Mesothelial cell of epicardium (in vitro differentiated cells): ENCODE results near the gene KCNJ2. TPM values are rescaled to one million over a fixed set of nuclear protein-coding genes. Genes with fewer than 3 reads are reported as not detected.

ENCODE experiments used
- DNase-seq, 2 experiments: peaks; one replicate each; pipeline ENCODE4 v3.0.0; 2021; ENCODE audit warnings: low spot score in 2 of 2; ENCODE audit not compliant: unreplicated experiment in 2 of 2
- H3K27ac Mint-ChIP-seq: 2 replicates; pipeline ENCODE4 v1.8.0; 2021; ENCODE audit warnings: mixed read lengths
- H3K27me3 Mint-ChIP-seq: 2 replicates; pipeline ENCODE4 v1.8.0; 2021; ENCODE audit warnings: low read depth, mixed read lengths
- H3K36me3 Mint-ChIP-seq: 2 replicates; pipeline ENCODE4 v1.8.0; 2021; ENCODE audit warnings: mixed read lengths
- H3K4me1 Mint-ChIP-seq: 2 replicates; pipeline ENCODE4 v1.8.0; 2021; ENCODE audit warnings: mixed read lengths
- H3K4me3 Mint-ChIP-seq: 2 replicates; pipeline ENCODE4 v1.8.0; 2021; ENCODE audit warnings: mild to moderate bottlenecking, moderate library complexity, mixed read lengths
- H3K9me3 Mint-ChIP-seq: 2 replicates; pipeline ENCODE4 v1.8.0; 2021; ENCODE audit warnings: mixed read lengths
- total RNA-seq: library from RNA; stranded (reverse); gene quantifications from 3 replicates; pipeline ENCODE4 v1.2.1, GENCODE V29; 2021
- TF ChIP-seq, protein P1 (sequence below): fragments of 200-600 bp; sonication (generic); IDR thresholded peaks from one replicate; pipeline ENCODE4 v1.5.0; 2021; ENCODE audit warnings: antibody characterized with exemption; ENCODE audit not compliant: unreplicated experiment

KCNJ2 gene
- total RNA-seq, 1 donor from 2014 or later: 28.4 TPM

DNA sequence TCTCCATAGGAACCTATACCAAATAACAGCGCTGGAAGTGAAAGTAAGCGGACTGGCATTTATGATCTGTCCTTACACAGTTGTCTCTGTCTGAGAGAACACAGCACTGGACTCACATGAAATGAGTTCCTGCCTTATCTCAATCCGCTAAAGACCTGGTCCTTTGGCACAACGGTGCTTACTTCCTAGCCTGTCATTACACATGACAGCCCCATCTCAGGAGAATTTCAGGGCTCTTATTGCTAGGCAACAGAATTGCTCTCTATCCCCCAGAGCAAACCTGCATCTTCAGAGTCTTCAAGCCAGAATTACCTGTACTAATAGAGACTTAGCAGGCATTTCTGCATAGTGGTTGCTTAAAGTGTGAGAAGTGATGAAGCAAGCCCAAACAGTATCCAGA is 4.3 kb downstream of the KCNJ2 start:
- Mint-ChIP-seq H3K27ac (peak overlapping the region; percentile 35), H3K36me3 (peaks cover 28% of the 10 kb centered on the region), H3K4me1 (peaks cover 51% of the 10 kb centered on the region), H3K27me3 (peaks cover 3% of the 10 kb centered on the region), H3K9me3 (no peaks in the 10 kb centered on the region), H3K4me3 (peak overlapping the region; percentile 88)
- DNase-seq: no peak
- TF ChIP-seq, protein P1, sequence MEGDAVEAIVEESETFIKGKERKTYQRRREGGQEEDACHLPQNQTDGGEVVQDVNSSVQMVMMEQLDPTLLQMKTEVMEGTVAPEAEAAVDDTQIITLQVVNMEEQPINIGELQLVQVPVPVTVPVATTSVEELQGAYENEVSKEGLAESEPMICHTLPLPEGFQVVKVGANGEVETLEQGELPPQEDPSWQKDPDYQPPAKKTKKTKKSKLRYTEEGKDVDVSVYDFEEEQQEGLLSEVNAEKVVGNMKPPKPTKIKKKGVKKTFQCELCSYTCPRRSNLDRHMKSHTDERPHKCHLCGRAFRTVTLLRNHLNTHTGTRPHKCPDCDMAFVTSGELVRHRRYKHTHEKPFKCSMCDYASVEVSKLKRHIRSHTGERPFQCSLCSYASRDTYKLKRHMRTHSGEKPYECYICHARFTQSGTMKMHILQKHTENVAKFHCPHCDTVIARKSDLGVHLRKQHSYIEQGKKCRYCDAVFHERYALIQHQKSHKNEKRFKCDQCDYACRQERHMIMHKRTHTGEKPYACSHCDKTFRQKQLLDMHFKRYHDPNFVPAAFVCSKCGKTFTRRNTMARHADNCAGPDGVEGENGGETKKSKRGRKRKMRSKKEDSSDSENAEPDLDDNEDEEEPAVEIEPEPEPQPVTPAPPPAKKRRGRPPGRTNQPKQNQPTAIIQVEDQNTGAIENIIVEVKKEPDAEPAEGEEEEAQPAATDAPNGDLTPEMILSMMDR: no peak

DNA sequence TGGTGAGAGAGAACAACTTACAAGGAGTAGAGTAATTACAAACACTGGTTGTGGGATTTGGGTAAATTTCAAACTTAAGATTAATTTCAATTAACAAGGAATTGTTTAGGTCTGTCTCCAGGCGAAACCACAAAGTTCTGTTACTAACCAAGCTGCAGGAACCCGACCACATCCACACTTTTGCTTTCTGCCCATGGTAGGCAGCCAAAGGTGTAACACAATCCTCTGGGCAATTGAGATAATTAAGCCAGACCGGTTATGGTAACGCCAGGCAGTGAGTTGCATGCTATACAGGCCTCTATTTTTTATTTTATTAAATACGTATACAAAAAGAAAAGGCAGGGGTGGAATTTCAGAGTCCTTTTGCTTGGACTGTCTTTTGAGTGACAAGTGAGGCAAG is 12.0 kb downstream of the KCNJ2 start:
- Mint-ChIP-seq H3K27ac (no peak overlapping the region), H3K4me3 (no peak overlapping the region), H3K4me1 (peaks cover 36% of the 10 kb centered on the region), H3K27me3 (no peaks in the 10 kb centered on the region), H3K9me3 (no peaks in the 10 kb centered on the region), H3K36me3 (peaks cover 12% of the 10 kb centered on the region)
- TF ChIP-seq, protein P1: no peak
- no peak for DNase-seq

DNA sequence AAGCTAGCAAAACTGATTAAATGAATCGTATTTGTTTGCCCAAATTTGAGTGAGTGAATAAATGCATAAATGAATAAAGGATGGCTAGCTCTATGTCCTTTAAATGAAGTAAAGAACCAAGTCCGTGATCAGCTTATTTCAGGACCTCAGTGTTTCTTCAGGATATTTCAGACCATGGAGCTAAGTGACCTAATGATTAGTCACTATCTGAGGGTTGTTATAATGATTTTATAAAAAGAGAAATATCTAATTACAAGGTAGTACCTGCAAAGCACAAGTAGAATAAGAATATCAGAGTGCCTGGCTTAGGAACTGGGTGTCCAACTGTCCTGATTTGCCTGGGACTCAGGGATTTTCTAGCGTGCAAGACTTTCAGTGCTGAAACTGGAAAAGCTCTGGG is 12.5 kb downstream of the KCNJ2 start:
- H3K27ac Mint-ChIP-seq: no peak overlapping the region
- H3K4me3 Mint-ChIP-seq: no peak overlapping the region
- H3K4me1 Mint-ChIP-seq: peaks cover 41% of the 10 kb centered on the region
- H3K9me3 Mint-ChIP-seq: no peaks in the 10 kb centered on the region
- no peak for DNase-seq
- H3K27me3 Mint-ChIP-seq: no peaks in the 10 kb centered on the region
- H3K36me3 Mint-ChIP-seq: peaks cover 7% of the 10 kb centered on the region
- TF ChIP-seq, protein P1: no peak

DNA sequence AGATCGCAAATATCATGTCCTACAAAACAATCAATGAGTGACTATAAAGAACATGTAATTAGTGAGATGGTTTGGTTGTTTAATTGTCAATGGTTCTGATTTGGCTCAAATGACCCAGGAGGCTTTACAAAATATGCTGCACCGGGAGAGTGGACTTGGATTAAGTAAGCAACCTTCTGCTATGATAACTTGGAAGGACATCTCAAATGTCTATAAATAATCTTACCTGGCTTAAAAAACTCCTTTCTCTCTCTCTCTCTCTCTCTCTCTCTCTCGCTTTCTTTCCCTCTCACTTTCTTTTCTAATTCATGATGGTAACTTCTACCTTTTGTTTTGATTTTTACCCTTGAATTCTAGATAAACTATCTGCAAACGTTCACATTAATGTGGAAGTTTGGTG is 14.2 kb downstream of the KCNJ2 start:
- H3K36me3 Mint-ChIP-seq: no peaks in the 10 kb centered on the region
- H3K9me3 Mint-ChIP-seq: no peaks in the 10 kb centered on the region
- H3K27ac Mint-ChIP-seq: peak overlapping the region; percentile 66
- H3K27me3 Mint-ChIP-seq: no peaks in the 10 kb centered on the region
- TF ChIP-seq, protein P1: no peak
- no peak overlapping the region for H3K4me3 Mint-ChIP-seq
- H3K4me1 Mint-ChIP-seq: peaks cover 31% of the 10 kb centered on the region
- DNase-seq: no peak

DNA sequence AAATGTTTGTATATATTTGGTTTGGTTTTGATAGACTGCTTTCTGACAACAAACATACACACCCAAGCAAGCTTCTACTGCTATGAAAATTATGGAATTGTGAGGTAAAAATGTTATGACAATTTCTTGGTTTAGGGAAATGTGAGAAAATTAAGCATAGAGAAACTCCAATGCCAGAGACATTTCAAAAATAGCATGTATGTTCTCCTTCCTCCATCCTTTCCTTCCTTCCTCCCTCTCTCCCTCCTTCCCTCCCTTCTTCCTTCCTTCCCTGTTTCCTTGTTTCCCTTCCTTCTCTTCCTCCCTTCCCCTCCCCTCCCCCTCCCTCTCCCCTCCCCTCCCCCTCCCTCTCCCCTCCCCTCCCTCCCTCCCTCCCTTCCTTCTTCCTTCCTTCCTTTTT is 14.9 kb downstream of the KCNJ2 start:
- Mint-ChIP-seq H3K27me3 (no peaks in the 10 kb centered on the region), H3K36me3 (peaks cover 4% of the 10 kb centered on the region), H3K9me3 (peaks cover 4% of the 10 kb centered on the region), H3K4me1 (peaks cover 31% of the 10 kb centered on the region), H3K4me3 (no peak overlapping the region), H3K27ac (no peak overlapping the region)
- DNase-seq: no peak
- TF ChIP-seq, protein P1: no peak

DNA sequence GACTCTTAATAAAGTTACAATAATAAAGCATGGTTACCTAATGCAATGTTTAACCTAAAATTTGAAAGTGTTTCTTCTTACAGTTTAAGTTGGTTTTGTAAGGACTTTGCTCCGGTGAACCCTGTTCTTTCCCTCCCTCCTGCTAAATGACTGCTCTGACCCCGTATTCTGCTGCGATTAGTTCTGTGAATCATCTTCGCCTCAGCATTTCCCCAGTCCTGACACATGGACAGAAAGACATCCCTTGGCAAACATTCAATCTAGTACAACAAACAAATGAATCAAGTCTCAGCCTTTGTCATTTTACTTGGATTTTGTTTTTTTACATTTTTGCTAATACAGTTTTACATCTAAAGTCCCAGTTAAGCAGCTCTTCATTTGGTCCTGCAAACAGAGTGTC is 15.4 kb downstream of the KCNJ2 start:
- Mint-ChIP-seq H3K9me3 (peaks cover 10% of the 10 kb centered on the region), H3K4me1 (peaks cover 27% of the 10 kb centered on the region), H3K36me3 (peaks cover 9% of the 10 kb centered on the region), H3K27me3 (no peaks in the 10 kb centered on the region), H3K4me3 (no peak overlapping the region), H3K27ac (peak overlapping the region; percentile 8)
- TF ChIP-seq, protein P1: no peak
- DNase-seq: no peak
